Measurements from ENCODE around the gene ENOX1.

The ENOX1 gene

GRCh38 chr13:43316281-43316680, 470.5 kb downstream of the ENOX1 start:
- no peak for DNase-seq (ENCODE audit: low read depth, low spot score)

- DNase-seq (ENCODE audit: low read depth, low spot score) = no peak
Observed at GRCh38 chr13:43315522-43315921, 471.2 kb downstream of the ENOX1 start.

DNA sequence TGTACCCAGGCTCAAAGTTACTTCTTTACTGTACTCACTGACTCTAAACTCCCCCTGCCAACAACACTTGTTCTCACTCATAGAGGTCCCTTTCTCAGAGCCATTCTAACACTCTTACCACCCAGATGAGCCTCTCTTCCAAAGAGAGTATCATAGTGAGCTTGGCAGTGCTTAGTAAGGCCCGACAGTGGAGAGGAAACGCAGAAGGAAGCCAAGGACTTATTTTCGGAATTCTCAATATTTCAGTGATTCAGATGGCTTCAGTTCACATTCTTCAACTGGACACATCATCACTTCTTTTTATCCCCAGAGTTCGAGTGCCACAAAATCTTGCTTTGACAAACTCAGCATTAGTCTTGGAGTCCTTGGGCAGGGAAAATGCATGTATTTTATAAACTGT, 477.5 kb downstream of the ENOX1 start:
- no peak for DNase-seq (ENCODE audit: low read depth, low spot score)

GRCh38 chr13:43307921-43308433, 478.8 kb downstream of the ENOX1 start:
- peak; percentile 76 for DNase-seq (ENCODE audit: low read depth, low spot score)

- DNase-seq (ENCODE audit: low read depth, low spot score) = no peak
Observed at GRCh38 chr13:43307221-43307920, 479.4 kb downstream of the ENOX1 start.

DNA sequence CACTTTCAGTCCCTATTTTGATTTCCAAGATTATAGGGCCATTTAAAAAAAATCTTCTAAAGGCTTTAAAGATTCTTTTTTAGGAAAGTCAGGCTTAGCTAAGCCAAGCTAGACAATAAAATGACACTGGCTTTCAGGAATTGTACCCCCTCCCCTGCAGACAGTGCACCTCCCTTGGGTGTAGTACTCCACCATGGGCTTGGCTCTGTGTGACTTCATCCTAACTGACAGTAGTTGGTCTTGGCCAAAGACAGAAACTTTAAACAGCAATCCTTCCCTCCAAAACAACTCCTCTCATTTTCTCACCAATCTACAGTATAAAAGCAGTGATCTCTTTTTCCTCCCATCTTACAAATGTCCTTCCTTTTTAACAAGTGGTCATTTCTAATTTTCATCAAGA, 480.4 kb downstream of the ENOX1 start:
- no peak for DNase-seq (ENCODE audit: low read depth, low spot score)

DNA sequence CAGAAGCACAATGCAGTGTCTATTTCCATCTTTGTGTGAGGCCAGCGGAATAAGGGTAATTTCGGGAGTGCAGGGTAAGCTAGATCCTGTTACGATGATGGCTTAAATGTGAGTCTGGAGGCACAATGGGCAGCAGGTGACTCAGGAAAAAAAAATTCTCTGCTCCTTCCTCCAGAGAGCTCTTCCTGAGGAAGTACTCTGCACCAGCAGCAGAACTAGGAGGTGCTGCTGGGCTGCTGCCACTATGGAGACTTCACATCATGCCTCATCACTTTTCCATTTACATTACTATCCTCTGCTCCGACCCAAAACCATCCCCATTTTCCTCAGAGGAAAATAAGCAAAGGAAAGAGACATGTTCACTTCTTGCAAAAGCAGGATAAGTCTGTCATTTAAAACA, 481.4 kb downstream of the ENOX1 start:
- DNase-seq (ENCODE audit: low read depth, low spot score) = no peak

GRCh38 chr13:43304945-43305344, 481.8 kb downstream of the ENOX1 start:
- DNase-seq (ENCODE audit: low read depth, low spot score) = no peak

GRCh38 chr13:43304449-43304848, 482.3 kb downstream of the ENOX1 start:
- no peak for DNase-seq (ENCODE audit: low read depth, low spot score)

- peak; percentile 87 for DNase-seq (ENCODE audit: low read depth, low spot score)
Observed at GRCh38 chr13:43303033-43303729, 483.6 kb downstream of the ENOX1 start.

GRCh38 chr13:43301346-43301969, 485.3 kb downstream of the ENOX1 start:
- no peak for DNase-seq (ENCODE audit: low read depth, low spot score)

GRCh38 chr13:43300865-43301264, 485.9 kb downstream of the ENOX1 start:
- no peak for DNase-seq (ENCODE audit: low read depth, low spot score)

DNA sequence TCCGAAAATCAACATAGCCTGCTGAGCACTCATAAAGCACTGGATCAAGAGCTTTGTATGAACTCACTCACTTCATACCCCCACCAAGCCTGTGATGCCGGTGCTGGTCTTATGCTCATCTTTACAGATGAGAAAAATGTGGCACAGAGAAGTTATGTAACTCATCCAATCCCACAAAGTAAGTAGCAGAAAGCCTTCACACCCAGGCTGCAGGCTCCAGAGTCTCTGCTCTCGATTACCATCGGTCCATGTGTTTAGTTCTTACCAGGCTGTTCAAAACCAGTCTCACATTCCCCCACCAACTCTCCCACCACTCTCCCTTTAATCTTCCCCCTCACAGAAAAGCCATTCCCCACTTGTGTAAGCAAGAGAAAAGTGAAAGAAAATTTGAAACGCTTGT, 487.4 kb downstream of the ENOX1 start:
- no peak for DNase-seq (ENCODE audit: low read depth, low spot score)

- no peak for DNase-seq (ENCODE audit: low read depth, low spot score)
Observed at GRCh38 chr13:43298816-43299215, 488.0 kb downstream of the ENOX1 start.

GRCh38 chr13:43297967-43298678, 488.6 kb downstream of the ENOX1 start:
- no peak for DNase-seq (ENCODE audit: low read depth, low spot score)

- DNase-seq (ENCODE audit: low read depth, low spot score) = no peak
Observed at GRCh38 chr13:43295825-43296564, 490.8 kb downstream of the ENOX1 start.

DNA sequence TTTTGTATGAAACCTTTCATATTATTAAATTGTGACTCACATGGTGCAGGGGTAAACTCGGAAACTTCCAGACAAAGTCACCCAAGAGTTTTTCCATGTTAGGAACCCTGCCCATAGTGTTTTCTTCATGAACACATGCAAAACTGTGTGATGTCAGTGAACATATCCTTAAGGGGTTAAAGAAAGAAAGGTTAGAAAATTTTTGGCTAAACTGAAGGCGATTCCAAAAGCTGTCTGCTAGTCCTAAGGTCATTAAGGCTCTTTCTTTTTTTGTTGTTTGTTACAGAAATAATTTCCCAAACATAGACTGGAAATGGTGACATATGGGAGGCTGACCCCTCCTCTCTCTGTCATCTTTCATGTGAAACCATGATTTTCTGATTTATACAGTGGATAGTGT, 491.5 kb downstream of the ENOX1 start:
- no peak for DNase-seq (ENCODE audit: low read depth, low spot score)

GRCh38 chr13:43294412-43294811, 492.4 kb downstream of the ENOX1 start:
- no peak for DNase-seq (ENCODE audit: low read depth, low spot score)

GRCh38 chr13:43293986-43294385, 492.8 kb downstream of the ENOX1 start:
- no peak for DNase-seq (ENCODE audit: low read depth, low spot score)

GRCh38 chr13:43293561-43293960, 493.2 kb downstream of the ENOX1 start:
- no peak for DNase-seq (ENCODE audit: low read depth, low spot score)

DNA sequence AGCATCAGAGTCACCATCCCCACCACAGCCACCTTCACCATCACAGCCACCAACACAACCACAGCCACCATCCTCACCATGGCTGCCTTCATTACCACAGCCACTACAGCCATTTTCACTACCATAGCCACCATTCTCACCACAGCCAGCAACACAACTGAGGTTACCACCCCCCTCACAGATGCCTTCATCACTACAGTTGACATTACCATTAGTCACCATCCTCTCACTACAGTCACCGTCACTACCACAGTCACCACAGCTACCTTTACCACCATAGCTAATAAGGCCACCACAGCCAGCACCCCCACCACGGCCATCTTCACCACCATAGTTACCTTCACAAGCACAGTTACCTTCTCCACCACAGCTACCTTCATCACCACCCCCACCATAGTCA, 493.8 kb downstream of the ENOX1 start:
- DNase-seq (ENCODE audit: low read depth, low spot score) = no peak

Measured in astrocyte of the hippocampus (primary cell).